Measurements from ENCODE around the gene NFIL3. TPM values are rescaled to one million over a fixed set of nuclear protein-coding genes. Genes with fewer than 3 reads are reported as not detected.

The NFIL3 gene
- total and polyA plus RNA-seq, 2 of the 8 experiments (the other 6 are each of a cell fraction or from before 2014, with no cell fraction given) = 3.4 to 13.5 TPM

DNA sequence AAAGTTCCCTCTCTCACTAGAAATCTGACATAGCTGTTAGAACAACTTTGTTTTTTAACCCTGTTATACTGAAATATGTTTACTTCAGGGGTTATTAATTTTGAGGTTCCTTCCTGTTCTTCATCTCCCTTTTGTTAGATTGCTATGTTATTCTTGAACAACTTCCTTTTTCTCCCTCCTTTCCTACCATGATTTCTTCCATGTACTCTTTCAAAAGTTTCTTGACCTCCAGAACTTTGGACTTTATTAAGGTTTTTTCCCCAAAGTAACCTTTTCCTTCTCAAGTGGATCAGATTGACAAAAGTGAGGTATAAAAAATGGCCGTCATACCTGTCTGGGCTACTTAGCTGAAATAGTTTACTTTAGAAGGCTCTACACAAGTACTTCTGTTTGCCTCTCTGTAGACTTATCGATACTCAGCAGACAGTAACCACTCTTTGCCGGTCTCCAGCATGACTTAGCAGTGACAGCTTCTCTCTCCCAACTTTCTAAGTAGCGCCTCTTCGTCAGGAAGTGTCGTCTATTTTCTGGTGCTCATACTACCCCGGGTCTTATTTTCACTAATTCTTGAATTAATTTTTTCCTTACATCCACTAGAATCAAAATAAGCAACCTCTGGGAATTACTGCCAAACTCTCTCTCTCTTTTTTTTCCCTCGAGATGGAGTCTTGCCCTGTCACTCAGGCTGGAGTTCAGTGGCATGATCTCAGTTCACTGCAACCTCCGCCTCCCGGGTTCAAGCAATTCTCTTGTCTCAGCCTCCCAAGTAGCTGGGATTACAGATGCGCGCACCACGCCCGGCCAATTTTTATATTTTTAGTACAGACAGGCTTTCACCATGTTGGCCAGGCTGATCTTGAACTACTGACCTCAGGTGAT, 19.7 kb downstream of the NFIL3 start (continued):
- TF ChIP-seq, protein P1, sequence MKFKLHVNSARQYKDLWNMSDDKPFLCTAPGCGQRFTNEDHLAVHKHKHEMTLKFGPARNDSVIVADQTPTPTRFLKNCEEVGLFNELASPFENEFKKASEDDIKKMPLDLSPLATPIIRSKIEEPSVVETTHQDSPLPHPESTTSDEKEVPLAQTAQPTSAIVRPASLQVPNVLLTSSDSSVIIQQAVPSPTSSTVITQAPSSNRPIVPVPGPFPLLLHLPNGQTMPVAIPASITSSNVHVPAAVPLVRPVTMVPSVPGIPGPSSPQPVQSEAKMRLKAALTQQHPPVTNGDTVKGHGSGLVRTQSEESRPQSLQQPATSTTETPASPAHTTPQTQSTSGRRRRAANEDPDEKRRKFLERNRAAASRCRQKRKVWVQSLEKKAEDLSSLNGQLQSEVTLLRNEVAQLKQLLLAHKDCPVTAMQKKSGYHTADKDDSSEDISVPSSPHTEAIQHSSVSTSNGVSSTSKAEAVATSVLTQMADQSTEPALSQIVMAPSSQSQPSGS (IDR thresholded peaks at IDR 0.05; ENCODE audit: low read length) = no peak
- no peak for TF ChIP-seq KDM4A (IDR thresholded peaks at IDR 0.05; ENCODE audit: low read depth, low read length, severe bottlenecking)
- no peak for TF ChIP-seq SP1 (IDR thresholded peaks at IDR 0.05; ENCODE audit: low read depth, low read length)
- TF ChIP-seq RBBP5 (IDR thresholded peaks at IDR 0.05; ENCODE audit: borderline replicate concordance, low read depth, low read length) = no peak
- TF ChIP-seq, protein P2, sequence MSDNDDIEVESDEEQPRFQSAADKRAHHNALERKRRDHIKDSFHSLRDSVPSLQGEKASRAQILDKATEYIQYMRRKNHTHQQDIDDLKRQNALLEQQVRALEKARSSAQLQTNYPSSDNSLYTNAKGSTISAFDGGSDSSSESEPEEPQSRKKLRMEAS (IDR thresholded peaks at IDR 0.05) = no peak
- TF ChIP-seq TAF1 (IDR thresholded peaks at IDR 0.05; ENCODE audit: low read depth, low read length) = no peak
- TF ChIP-seq JUN (IDR thresholded peaks at IDR 0.05; ENCODE audit: low read depth, low read length) = no peak

All from H1 (cell line).